Ammon's horn (tissue), 1 donor: ENCODE measurements around the gene TMEM117.

Experiments
- DNase-seq: peaks from one replicate; pipeline ENCODE4 v3.0.0-alpha.2; 2016; ENCODE audit warnings: low spot score

The TMEM117 gene

GRCh38 chr12:43835656-43836474 is at the start of gene TMEM117:
Gene TMEM117 (plus strand): TSS chr12:43836081.
- peak; percentile 73 for DNase-seq

GRCh38 chr12:43786899-43787693 is 48.8 kb upstream of the TMEM117 start:
- no peak for DNase-seq

- no peak for DNase-seq
Observed at GRCh38 chr12:43789941-43790340, 45.9 kb upstream of the TMEM117 start.

GRCh38 chr12:43795716-43796280 is 40.1 kb upstream of the TMEM117 start:
- DNase-seq = no peak

- no peak for DNase-seq
Observed at GRCh38 chr12:43797561-43798217, 38.2 kb upstream of the TMEM117 start.

- no peak for DNase-seq
Observed at GRCh38 chr12:43805149-43805859, 30.6 kb upstream of the TMEM117 start.

- peak; percentile 84 for DNase-seq
Observed at GRCh38 chr12:43805860-43806736, 29.8 kb upstream of the TMEM117 start, which contains the start of gene TWF1. Gene TWF1 (minus strand): TSS chr12:43806317. CDS start chr12:43806245, 72 bp downstream.

GRCh38 chr12:43806737-43807072 is 29.2 kb upstream of the TMEM117 start:
- DNase-seq = no peak

- DNase-seq = no peak
Observed at GRCh38 chr12:43807386-43807785, 28.5 kb upstream of the TMEM117 start.

- DNase-seq = no peak
Observed at GRCh38 chr12:43812057-43812456, 23.8 kb upstream of the TMEM117 start.

GRCh38 chr12:43812926-43813325 is 23.0 kb upstream of the TMEM117 start:
- no peak for DNase-seq

GRCh38 chr12:43815416-43815815 is 20.5 kb upstream of the TMEM117 start:
- no peak for DNase-seq

- DNase-seq = no peak
Observed at GRCh38 chr12:43816168-43816567, 19.7 kb upstream of the TMEM117 start.

- DNase-seq = no peak
Observed at GRCh38 chr12:43824207-43824775, 11.6 kb upstream of the TMEM117 start.

- DNase-seq = no peak
Observed at GRCh38 chr12:43826681-43827080, 9.2 kb upstream of the TMEM117 start.

- no peak for DNase-seq
Observed at GRCh38 chr12:43827093-43827492, 8.8 kb upstream of the TMEM117 start.

GRCh38 chr12:43832463-43833168 is 3.3 kb upstream of the TMEM117 start:
- DNase-seq = no peak

- peak; percentile 22 for DNase-seq
Observed at GRCh38 chr12:43835264-43835655, 621 bp upstream of the TMEM117 start.

- peak; percentile 28 for DNase-seq
Observed at GRCh38 chr12:43836475-43836989, 651 bp downstream of the TMEM117 start.
